ENCODE measurements around the gene CD69.
A peak's percentile ranks its signal among the peaks of the same experiment; 100 is the strongest.
"Not testable (repeated sequence)": the region's sequence is repeated elsewhere in the genome, so short reads cannot be mapped to it uniquely, and the experiment has no call there.

The CD69 gene

GRCh38 chr12:9751204-9752144, 9.2 kb downstream of the CD69 start:
- DNase-seq (ENCODE audit: low spot score) = peak; percentile 37

DNA sequence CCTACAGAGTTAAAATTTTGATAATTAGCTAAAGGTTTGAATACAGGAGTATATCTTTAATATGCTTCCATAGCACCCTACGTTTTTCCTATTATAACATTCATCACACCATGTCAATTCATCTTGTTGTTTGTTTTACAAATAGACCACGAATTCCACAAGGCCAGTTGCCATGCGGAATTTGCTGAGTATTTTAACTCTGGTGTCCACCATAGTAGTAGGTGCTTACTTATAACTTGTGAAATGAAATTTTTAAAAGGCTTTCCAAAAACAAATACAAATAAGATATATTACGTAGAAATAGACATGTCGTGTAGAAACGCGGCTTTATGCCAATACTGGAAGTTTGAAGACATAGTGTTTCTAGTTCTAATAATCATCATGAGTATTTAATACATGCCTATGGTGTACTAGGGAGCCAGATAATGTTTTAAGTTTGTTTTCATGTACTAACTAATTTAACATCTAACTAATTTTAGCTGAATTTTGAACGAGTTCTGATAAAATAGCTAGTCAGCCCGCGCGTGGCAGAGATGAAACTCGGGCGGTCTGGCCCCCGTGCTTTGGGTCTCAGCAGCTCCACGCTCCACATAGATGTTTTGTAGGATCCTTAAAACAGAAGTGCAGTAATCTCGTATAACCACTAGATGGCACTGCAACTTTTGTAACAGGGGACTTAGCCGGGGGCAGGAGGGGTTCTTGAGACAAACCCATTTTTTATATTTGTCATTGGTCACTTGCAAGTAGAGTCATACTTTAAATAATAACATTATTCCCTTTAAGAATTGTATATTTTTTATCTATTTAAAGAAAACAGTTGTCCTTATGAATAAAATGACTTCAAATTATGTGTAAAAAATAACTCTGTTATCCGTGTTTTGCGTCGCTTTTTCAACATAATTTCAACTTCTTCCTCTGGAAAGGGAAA, 10.2 kb downstream of the CD69 start:
- peak; percentile 75 for DNase-seq (ENCODE audit: low spot score)

GRCh38 chr12:9749640-9750039, 11.1 kb downstream of the CD69 start:
- DNase-seq (ENCODE audit: low spot score) = no peak

- no peak for DNase-seq (ENCODE audit: low spot score)
These were observed 15.5 kb downstream of the CD69 start for GRCh38 chr12:9745199-9745598.

- DNase-seq (ENCODE audit: low spot score) = no peak
These were observed 18.0 kb downstream of the CD69 start for GRCh38 chr12:9742661-9743060.

GRCh38 chr12:9741726-9742125, 19.0 kb downstream of the CD69 start:
- DNase-seq (ENCODE audit: low spot score) = no peak

DNA sequence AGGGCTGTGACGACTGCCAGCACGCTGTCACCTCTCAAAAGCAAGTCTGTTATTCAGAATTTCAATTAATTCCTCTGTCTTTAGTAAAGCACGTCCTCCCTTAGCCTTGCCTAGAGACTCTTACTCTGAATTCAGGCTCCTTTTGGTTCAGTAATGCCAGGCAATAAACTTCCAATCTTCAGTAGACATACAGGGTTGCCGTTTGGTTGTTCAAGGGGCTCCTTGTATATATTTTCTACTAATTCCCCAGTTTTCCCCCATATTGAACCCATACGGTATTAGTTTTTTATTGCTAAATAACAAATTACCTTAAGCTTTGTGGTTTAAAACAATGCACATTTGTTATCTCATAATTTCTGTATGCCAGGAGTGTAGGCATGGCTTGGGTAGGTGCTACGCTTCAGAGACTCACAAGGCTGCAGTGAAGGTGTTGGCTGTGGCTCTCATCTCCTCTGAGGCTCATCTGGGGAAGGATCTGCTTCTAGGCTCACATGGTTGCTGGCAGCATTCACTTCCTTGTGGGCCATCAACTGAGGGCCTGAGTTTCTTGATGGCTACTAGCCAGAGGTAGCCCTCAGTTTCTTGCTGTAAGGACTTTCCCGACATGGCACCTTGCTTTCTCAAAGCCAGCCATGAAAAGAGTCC, 20.5 kb downstream of the CD69 start:
- no peak for DNase-seq (ENCODE audit: low spot score)

DNA sequence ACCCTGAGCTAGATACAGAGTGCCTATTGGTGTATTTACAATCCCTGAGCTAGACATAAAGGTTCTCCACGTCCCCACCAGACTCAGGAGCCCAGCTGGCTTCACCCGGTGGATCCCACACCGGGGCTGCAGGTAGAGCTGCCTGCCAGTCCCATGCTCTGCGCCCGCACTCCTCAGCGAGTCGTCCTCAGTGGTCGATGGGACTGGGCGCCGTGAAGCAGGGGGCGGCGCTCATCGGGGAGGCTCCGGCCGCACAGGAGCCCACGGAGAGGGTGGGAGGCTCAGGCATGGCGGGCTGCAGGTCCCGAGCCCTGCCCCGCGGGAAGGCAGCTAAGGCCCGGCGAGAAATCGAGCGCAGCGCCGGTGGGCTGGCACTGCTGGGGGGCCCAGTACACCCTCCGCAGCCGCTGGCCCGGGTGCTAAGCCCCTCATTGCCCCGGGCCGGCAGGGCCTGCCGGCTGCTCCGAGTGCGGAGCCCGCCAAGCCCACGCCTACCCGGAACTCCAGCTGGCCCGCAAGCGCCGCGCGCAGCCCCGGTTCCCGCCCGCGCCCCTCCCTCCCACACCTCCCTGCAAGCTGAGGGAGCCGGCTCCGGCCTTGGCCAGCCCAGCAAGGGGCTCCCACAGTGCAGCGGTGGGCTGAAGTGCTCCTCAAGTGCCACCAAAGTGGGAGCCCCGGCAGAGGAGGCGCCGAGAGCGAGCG, 21.1 kb downstream of the CD69 start:
- not testable (repeated sequence) for DNase-seq (ENCODE audit: low spot score)

- not testable (repeated sequence) for DNase-seq (ENCODE audit: low spot score)
These were observed 21.8 kb downstream of the CD69 start for GRCh38 chr12:9738905-9739304.

DNA sequence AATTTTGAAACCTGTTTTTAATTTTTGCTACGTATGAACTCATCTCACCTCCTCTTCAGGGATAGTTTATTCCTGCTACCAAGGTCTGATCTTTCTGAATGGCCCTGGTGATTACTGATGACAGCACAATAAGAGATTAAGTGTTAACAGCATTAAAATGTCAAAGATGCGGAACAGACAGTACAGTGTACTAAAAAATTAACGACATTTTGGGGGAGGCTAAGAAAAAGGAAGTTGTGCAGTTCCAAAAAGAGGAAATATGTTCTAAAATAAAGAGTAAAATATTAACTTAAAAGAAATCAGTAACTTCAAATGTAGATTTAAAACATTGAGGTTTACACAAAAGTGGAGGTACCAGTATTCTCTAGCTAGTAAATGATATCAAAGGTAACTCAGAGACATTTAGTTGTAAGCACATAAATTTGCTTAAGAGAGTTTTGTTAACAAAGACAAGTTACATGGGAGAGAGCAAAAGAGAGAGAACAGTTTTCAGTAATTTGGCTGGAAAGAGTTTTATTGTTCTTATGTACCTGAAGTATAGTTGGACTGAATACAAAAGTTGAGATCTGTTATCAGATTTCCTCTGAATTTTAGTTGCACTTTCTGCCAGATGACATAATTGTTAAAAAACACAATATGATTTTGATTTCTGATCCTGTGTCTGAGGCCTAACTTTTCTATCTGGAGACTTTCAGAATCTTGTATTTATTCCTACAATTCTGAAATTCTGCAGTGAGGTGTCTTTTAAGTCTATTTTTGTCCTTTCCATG, 23.6 kb downstream of the CD69 start:
- no peak for DNase-seq (ENCODE audit: low spot score)

GRCh38 chr12:9735601-9736000, 25.1 kb downstream of the CD69 start:
- DNase-seq (ENCODE audit: low spot score) = no peak

GRCh38 chr12:9732921-9733461, 27.7 kb downstream of the CD69 start, which contains the start of gene CLECL1:
TSS of gene CLECL1 (minus strand) at chr12:9733097.
- no peak for DNase-seq (ENCODE audit: low spot score)

- no peak for DNase-seq (ENCODE audit: low spot score)
These were observed 28.9 kb downstream of the CD69 start for GRCh38 chr12:9731797-9732196.

DNA sequence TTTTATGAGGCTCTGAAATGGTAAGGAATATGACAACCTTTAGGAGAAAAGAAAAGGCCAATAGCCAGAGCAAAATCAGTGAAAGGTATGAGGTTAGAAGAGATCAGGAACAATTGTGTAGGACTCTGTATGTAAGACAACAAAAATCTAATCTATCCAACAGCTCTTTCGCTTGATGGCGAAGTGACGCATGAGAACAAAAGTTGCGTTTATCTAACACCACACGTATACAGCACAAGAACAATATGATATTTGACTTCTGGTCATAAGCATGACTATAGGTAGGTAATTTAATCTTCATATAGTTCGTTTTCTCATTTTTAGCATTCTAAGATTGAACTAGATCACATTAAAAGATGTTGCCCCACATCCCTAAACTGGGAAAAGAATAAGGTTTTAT, 29.3 kb downstream of the CD69 start:
- no peak for DNase-seq (ENCODE audit: low spot score)

DNA sequence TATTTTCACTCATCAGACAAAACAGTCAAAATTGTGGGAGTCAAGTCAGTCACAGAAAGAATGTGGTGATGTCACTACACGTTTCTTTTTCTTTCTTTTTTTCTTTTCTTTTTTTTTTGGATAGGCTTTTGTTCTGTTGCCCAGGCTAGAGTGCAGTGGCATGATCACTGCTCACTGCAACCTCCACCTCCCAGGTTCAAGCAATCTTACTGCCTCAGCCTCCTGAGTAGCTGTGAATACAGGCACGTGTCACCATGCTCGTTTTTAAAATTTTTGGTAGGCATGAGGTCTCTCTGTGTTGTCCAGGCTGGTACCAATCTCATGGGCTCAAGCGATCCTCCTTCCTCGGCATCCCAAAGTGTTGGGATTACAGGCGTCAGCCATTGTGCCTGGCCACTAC, 30.1 kb downstream of the CD69 start:
- no peak for DNase-seq (ENCODE audit: low spot score)

DNA sequence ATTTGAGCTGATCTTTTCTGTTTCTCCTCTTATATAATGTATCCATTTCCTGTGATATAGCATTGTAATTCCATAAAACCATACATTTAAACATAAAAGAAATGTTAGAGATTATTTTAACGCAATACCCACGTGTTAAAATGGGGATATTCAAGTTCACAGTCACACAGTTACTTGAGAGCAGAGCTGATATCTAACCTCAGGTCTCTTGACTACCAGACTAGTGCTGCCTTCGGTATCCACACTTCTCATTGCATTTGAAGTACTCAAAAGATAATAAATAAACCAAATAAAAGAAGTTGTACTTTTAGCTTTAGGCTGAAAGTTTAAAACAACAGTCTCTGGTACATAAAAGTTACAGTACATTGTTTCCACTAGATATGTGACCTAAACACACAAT, 30.7 kb downstream of the CD69 start:
- no peak for DNase-seq (ENCODE audit: low spot score)

- DNase-seq (ENCODE audit: low spot score) = no peak
These were observed 31.6 kb downstream of the CD69 start for GRCh38 chr12:9729082-9729481.

GRCh38 chr12:9727813-9728212, 32.9 kb downstream of the CD69 start:
- DNase-seq (ENCODE audit: low spot score) = no peak

- DNase-seq (ENCODE audit: low spot score) = no peak
These were observed 35.4 kb downstream of the CD69 start for GRCh38 chr12:9725213-9725870.

DNA sequence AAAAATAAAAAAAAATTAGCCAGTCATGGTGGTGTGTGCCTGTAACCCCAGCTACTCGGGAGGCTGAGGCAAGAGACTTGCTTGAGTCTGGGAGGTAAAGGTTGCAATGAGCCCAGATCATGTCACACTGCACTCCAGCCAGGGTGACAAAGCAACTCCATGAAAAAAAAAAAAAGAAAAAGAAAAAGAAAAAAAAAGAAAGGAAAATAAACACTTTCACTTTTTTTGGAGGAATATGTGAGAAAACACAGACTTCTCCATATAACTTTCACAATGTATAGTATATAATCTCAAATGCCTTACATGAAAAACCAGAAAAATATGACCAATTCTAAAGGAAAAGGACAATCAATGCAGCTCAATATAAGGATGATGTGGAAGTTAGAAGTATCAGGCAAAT, 36.7 kb downstream of the CD69 start:
- DNase-seq (ENCODE audit: low spot score) = no peak
